Measurements from ENCODE around the gene LAMB2. TPM values are rescaled to one million over a fixed set of nuclear protein-coding genes. Genes with fewer than 3 reads are reported as not detected.
A peak's percentile ranks its signal among the peaks of the same experiment; 100 is the strongest.

Gene LAMB2
- total RNA-seq, 1 donor from 2014 or later: 316 TPM

DNA sequence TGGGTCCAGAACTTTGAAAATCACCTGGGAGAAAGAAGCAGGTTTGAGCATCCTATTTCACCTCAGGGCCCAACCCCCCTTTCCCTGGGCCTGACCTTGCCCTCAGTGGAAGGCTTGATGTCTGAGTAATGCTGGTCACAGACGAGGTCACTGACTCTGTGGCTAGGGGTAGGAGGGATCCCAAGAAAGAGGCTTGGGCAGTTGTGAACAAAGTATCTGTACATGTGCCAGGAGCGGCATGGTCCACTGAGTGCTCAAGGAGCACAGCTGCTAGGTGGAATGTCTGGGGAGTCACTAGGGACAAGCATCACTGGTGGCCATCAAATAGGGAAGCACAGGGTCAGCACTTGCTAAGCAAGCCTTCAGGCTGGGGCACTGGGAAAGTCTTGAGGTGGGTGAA lies 25.9 kb upstream of the LAMB2 start:
- Mint-ChIP-seq H3K9me3 (no peaks in the 10 kb centered on the region), H3K27me3 (no peaks in the 10 kb centered on the region), H3K36me3 (no peaks in the 10 kb centered on the region), H3K4me1 (ENCODE audit: unreplicated experiment) (peaks cover 5% of the 10 kb centered on the region), H3K27ac (no peak overlapping the region), H3K4me3 (no peak overlapping the region)
- no peak for DNase-seq (ENCODE audit: extremely low spot score, unreplicated experiment)
- TF ChIP-seq, protein P1, sequence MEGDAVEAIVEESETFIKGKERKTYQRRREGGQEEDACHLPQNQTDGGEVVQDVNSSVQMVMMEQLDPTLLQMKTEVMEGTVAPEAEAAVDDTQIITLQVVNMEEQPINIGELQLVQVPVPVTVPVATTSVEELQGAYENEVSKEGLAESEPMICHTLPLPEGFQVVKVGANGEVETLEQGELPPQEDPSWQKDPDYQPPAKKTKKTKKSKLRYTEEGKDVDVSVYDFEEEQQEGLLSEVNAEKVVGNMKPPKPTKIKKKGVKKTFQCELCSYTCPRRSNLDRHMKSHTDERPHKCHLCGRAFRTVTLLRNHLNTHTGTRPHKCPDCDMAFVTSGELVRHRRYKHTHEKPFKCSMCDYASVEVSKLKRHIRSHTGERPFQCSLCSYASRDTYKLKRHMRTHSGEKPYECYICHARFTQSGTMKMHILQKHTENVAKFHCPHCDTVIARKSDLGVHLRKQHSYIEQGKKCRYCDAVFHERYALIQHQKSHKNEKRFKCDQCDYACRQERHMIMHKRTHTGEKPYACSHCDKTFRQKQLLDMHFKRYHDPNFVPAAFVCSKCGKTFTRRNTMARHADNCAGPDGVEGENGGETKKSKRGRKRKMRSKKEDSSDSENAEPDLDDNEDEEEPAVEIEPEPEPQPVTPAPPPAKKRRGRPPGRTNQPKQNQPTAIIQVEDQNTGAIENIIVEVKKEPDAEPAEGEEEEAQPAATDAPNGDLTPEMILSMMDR (conservative IDR thresholded peaks at IDR 0.05): no peak

DNA sequence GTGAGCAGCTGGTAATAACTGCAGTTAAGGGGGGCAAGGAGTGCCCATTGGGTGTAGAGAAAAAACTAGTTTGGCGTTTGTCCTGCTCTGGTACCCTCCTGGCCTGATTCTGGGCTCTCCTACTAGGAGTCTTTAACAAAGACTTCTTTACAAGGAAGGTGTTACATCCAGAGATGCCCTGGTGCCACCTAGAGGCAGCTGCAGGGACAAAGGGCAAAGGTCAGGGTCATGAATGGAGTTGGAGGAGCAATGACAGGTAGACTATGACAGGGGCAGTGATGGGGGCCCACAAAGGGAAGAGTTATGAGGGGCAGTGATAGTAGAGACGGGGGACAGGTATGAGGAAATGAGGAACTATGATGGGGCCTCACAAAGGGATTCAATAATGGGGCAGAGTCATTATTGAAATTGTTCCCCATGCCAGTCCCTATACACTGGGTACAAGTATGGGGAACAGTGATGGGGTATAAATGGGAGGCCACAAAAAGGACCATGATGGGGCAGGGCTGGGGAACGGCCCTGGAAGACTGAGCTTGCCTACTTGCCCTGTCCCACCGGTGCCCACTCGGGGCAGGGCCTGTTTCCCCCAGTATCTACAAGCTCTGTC lies 25.4 kb upstream of the LAMB2 start:
- Mint-ChIP-seq H3K27ac (no peak overlapping the region), H3K4me3 (no peak overlapping the region), H3K36me3 (no peaks in the 10 kb centered on the region), H3K27me3 (no peaks in the 10 kb centered on the region), H3K9me3 (no peaks in the 10 kb centered on the region), H3K4me1 (ENCODE audit: unreplicated experiment) (peaks cover 5% of the 10 kb centered on the region)
- DNase-seq (ENCODE audit: extremely low spot score, unreplicated experiment): no peak
- TF ChIP-seq, protein P1 (conservative IDR thresholded peaks at IDR 0.05): peak; percentile 56

DNA sequence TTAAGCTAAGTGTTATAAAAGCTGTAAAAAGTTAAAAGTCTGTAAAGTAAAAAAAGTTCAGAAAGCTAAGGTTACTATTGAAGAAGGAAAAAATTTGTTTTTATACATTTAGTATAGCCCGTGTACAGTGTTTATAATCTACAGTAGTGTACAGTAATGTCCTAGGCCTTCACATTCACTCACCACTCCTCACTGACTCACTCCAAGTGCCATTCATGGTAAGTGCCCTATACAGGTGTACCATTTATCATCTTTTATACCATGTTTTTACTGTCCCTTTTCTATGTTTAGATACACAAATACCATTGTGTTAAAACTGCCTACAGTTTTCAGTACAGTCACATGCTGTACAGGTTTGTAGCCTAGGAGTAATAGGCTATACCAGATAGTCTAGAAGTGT lies 24.4 kb upstream of the LAMB2 start:
- H3K36me3 Mint-ChIP-seq: no peaks in the 10 kb centered on the region
- no peak overlapping the region for H3K27ac Mint-ChIP-seq
- no peaks in the 10 kb centered on the region for H3K9me3 Mint-ChIP-seq
- DNase-seq (ENCODE audit: extremely low spot score, unreplicated experiment): no peak
- H3K4me3 Mint-ChIP-seq: no peak overlapping the region
- TF ChIP-seq, protein P1 (conservative IDR thresholded peaks at IDR 0.05): no peak
- H3K27me3 Mint-ChIP-seq: no peaks in the 10 kb centered on the region
- H3K4me1 Mint-ChIP-seq (ENCODE audit: unreplicated experiment): peaks cover 5% of the 10 kb centered on the region

DNA sequence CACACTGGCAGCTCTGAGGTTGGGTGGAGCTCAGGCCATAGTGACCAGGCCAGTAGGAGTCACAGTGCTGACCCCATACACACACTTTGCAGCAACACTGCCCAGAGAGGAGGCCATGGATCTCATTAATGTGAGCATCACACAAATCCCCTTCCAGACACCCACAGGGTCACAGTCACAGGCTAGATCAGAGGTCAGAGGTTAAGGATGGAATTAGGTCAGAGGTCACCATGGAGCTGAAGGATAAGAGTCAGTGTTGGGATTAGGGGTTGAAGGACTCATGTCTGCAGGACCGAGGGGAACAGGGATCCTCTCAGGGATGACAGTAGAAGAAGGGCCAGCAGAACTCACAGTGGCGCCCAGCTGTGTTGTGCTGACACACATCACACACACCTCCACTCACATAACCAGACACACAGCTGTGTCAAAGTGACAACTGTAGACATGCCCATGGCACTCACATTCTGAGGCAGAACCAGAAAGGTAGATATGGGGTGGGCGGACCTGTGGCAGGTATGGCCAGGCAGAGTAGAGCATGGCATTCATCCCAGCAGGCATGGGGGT lies 20.6 kb upstream of the LAMB2 start:
- no peaks in the 10 kb centered on the region for H3K9me3 Mint-ChIP-seq
- H3K4me1 Mint-ChIP-seq (ENCODE audit: unreplicated experiment): peaks cover 5% of the 10 kb centered on the region
- no peak for DNase-seq (ENCODE audit: extremely low spot score, unreplicated experiment)
- no peak overlapping the region for H3K27ac Mint-ChIP-seq
- TF ChIP-seq, protein P1 (conservative IDR thresholded peaks at IDR 0.05): no peak
- H3K4me3 Mint-ChIP-seq: no peak overlapping the region
- no peaks in the 10 kb centered on the region for H3K27me3 Mint-ChIP-seq
- H3K36me3 Mint-ChIP-seq: no peaks in the 10 kb centered on the region

DNA sequence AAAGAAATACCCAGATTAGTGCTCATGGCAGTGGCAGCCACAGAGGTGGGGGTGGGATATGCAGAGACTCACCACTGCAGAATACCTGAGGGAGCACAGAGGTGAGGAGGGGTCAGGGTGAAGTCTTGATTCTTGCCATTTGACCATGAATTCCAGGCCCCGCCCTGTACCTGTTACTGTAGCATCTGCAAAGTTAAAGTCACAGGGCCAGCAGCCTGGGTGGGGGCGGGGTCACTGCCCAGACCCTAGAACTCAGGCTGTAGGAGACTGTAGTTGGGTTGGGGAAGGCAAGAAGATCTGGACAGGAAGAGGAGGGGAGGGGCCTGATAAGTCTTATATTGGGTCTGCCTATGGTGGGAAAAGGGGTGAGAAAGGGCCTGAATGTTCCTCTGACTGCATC lies 18.8 kb upstream of the LAMB2 start:
- H3K9me3 Mint-ChIP-seq: no peaks in the 10 kb centered on the region
- H3K36me3 Mint-ChIP-seq: no peaks in the 10 kb centered on the region
- H3K27me3 Mint-ChIP-seq: no peaks in the 10 kb centered on the region
- TF ChIP-seq, protein P1 (conservative IDR thresholded peaks at IDR 0.05): no peak
- H3K4me3 Mint-ChIP-seq: no peak overlapping the region
- H3K27ac Mint-ChIP-seq: no peak overlapping the region
- no peak for DNase-seq (ENCODE audit: extremely low spot score, unreplicated experiment)
- no peaks in the 10 kb centered on the region for H3K4me1 Mint-ChIP-seq (ENCODE audit: unreplicated experiment)
